SH-SY5Y (cell line): ENCODE data around the gene STX5.

Experiments used
- GATA2 ChIP-seq: IDR thresholded peaks from 2 replicates; pipeline ENCODE4 v1.6.1; 2011; ENCODE audit warnings: mild to moderate bottlenecking, low read depth, low read length
- GATA3 ChIP-seq: IDR thresholded peaks from 2 replicates; pipeline ENCODE4 v1.6.1; 2011; ENCODE audit warnings: low read depth, mild to moderate bottlenecking, low read length, moderate library complexity

Gene STX5

GRCh38 chr11:62805076-62805892, 26.6 kb downstream of the STX5 start, which contains the start of gene NXF1:
Gene NXF1, minus strand, starts transcription at chr11:62805440. Its CDS starts 84 bp downstream, at chr11:62805356.
- TF ChIP-seq GATA3, result no peak
- no peak for TF ChIP-seq GATA2

- TF ChIP-seq GATA2, result no peak
- TF ChIP-seq GATA3, result no peak
Measured at GRCh38 chr11:62804310-62805075, 27.4 kb downstream of the STX5 start.

- TF ChIP-seq GATA2, result no peak
- TF ChIP-seq GATA3, result no peak
Measured at GRCh38 chr11:62801071-62801470, 30.8 kb downstream of the STX5 start.

GRCh38 chr11:62799486-62799885, 32.4 kb downstream of the STX5 start:
- TF ChIP-seq GATA3 (no peak), GATA2 (no peak)

DNA sequence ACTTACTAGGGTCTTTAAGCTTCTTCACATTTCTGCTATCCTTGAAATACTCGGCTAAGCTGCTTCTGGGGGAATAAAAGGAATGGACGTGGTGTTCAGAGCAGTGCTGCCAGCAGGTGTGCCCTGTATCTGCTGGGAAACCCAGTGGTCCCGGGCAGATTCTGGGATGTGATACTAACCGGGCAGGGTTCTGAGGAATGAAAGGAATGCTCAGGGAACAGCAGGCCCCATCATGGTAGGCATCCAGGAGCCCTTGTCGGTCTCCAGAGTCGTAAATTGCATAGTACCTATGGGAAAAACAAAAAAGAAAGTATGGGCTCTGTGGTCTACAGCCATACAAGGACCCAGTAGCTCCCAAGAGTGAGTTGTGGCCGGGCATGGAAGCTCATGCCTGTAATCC, 35.6 kb downstream of the STX5 start:
- TF ChIP-seq GATA2 (no peak), GATA3 (no peak)

DNA sequence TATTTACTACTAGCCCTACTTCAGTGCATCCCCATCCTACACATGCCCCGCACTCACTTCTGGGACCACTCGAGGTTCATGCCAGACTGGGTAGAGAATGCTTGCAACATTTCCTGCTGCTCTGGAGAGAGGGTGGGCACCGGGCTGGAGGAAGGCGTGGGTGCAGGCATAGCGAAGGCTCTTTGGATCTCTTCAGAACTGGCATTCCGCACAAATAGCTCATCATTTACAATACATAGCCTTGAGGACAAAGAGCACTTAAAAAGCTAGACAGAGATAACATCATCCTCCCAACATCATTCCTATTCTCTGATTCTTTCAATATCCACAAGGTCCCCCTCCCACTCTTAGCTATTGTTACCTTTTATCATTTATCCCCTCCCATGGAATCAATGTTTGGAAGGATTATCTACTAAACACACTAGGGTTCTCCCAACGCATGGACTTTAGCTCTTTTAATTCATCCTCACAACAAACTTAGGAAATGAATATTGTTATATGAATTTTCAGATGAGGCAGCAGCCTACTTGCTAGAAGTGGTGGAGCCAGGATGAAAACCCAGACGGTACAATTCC, 37.6 kb downstream of the STX5 start:
- no peak for TF ChIP-seq GATA3
- TF ChIP-seq GATA2, result no peak

GRCh38 chr11:62792202-62792575, 39.7 kb downstream of the STX5 start:
- TF ChIP-seq GATA2, result no peak
- TF ChIP-seq GATA3, result no peak

DNA sequence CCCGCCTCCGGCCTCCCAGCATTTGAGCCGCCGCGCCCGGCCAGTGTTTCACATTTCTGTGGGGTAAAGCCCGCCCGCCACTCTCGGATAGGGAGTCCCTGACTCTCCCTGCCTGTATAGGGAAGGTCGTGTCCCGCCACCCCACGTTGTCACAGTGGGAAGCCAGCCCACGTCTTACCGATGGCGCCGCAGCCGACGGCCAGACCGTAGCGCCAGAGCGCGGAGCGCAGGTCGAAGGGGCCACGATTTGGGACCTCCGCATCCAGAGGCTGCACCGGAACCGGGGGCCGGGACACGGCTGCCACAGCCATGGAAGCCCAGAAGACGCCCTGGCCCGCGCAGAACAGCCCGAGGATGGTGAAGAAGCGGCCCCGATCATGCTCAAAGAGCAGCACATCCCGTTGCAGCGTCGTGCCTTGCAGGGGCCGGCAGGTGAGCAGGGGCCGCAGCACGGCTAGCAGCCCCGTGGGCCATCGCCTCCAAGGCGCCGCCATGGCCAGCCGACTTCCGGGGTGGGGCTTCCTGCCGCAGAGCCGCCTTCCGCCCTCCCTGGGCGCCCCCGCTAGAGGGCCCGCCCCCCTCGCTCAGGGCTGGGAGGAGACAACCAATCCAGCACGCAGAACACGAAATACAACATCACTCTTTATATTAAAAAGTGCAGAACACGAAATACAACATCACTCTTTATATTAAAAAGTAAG, 40.2 kb downstream of the STX5 start, which contains the start of gene TMEM223:
Gene TMEM223, minus strand, starts transcription at position 506 of the 701 bp plus-strand sequence. Its CDS starts 12 bp downstream, at position 494.
- TF ChIP-seq GATA3 (no peak), GATA2 (no peak)

GRCh38 chr11:62789576-62789975, 42.3 kb downstream of the STX5 start:
- TF ChIP-seq GATA2, result no peak
- TF ChIP-seq GATA3, result no peak

GRCh38 chr11:62788991-62789390, 42.9 kb downstream of the STX5 start:
- TF ChIP-seq GATA2 (no peak), GATA3 (no peak)

DNA sequence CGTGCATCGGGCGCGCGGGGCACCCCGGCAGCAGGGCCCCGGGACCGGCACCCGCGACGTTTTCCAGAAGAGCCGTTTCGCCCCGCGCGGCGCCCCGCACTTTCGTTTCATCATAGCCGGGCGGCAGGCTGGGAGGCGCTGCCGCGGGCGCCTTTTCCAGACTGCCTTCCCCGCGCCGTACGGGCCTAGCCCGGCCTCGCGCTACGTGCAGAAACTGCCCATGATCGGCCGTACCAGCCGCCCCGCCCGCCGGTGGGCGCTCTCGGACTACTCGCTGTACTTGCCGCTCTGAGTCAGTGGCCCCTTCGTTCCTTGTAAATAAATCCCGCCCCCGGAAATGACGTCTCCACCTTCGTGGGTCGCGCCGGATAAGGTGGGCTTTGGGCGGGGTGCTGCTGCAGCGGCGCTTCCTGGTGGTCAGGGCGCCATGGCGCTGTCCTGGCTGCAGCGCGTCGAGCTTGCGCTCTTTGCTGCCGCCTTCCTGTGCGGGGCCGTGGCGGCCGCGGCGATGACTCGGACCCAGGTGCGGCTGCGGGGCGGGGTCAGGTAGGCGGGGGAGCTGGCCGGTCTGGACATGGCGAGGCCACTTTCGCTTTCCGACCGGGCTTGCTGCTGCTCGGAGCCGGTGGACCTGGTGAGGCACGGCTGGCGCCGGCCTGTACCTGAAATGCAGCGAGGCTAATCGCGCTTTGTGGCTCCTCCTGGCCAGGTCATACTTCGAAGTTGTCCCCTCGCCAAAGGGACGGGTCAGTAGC, 44.7 kb downstream of the STX5 start, which contains the start of gene TMEM179B:
Gene TMEM179B, plus strand, starts transcription at position 398 of the 755 bp plus-strand sequence. Its CDS starts 30 bp downstream, at position 428.
- no peak for TF ChIP-seq GATA3
- TF ChIP-seq GATA2, result no peak

GRCh38 chr11:62786318-62787004, 45.4 kb downstream of the STX5 start:
- no peak for TF ChIP-seq GATA3
- no peak for TF ChIP-seq GATA2
